Stimulated activated naive CD4-positive, alpha-beta T cell treated with Interleukin-2 at 50 U/mL for 16 hours (primary cell): ENCODE measurements around the gene RAB11FIP4.

ENCODE experiments used
- DNase-seq: peaks from one replicate; lab custom pipeline; 2025; lab: John Stamatoyannopoulos, UW

The RAB11FIP4 gene

DNA sequence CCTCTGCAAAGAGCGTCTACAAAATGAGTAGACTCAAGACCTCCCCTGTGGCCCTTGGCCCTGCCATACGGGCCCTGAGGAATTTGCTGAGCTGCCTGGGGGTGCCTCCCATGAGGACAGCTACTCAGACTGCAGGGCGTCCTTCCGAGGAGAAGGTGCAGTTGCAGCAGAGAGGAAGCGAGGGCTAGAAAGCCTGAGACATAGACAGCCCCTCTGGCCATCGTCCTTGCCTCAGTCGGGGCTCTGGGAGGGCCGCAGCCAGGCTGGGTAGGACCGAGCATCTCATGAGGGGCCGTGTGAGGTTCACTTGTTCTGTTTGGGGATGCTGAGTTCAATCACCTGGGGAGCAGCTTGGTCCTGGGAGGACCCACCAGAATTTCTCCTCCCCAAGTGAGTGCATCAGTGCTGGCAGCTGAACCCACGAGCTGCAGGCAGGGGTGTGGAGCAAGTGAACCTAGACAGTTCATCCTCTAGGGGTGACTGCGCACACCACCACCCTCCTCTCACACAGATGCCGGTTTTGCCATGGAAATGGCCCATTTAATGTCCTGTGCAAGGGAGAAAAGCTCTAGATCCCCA is 20.3 kb downstream of the RAB11FIP4 start:
- no peak for DNase-seq

DNA sequence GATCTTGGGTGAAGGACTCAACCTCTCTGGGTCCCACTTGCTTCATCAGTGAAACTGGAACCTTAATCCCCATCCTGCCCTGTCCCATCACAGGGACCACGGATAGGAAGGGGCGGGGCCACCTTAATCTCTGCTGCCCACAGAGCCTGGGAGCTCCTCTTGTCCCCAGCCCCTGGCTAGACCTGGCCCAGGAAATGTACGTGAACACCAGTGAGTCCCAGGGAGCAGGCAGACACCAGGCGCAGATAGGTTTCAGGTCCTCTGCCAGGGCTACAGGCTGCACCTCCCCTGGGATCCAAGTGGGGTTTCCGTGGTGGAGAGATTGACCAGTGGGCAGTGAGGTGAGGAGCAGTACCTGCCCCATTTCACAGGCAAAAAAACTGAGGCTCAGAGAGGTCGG is 21.0 kb downstream of the RAB11FIP4 start:
- no peak for DNase-seq

DNA sequence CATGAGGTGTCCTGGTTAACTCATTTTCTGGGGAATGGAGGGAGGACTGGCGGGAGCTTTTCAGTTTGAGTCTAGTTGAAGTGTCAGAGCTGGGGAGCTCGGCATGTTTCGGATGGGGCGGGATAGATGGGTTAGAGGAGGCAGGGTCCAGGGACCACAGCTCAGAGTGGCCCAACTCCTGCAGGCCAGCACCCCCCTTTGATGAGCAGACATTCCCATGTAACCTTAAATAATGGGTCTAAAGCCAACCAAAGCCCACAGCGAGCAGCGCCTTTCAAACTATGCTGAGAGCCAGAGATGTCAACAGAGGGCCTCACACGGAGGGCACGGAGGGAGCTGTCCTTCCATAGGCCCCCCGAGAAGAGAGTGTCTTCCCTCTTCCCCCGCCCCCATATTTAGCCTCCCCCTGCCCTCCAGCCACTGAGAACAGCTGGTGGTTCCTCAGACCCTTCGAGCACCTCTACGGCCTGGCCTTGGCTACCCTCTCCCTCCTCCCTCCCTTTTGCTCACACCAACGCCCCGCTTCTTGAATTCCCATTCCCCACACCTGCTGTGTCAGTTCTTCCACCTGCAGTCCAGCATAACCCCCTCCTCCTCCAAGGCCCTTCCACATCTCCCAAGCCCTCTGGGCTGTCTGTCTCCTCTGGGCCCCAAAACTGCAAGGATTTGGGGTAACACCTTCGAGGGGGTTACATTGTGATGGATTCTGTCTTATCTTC is 21.8 kb downstream of the RAB11FIP4 start:
- no peak for DNase-seq

DNA sequence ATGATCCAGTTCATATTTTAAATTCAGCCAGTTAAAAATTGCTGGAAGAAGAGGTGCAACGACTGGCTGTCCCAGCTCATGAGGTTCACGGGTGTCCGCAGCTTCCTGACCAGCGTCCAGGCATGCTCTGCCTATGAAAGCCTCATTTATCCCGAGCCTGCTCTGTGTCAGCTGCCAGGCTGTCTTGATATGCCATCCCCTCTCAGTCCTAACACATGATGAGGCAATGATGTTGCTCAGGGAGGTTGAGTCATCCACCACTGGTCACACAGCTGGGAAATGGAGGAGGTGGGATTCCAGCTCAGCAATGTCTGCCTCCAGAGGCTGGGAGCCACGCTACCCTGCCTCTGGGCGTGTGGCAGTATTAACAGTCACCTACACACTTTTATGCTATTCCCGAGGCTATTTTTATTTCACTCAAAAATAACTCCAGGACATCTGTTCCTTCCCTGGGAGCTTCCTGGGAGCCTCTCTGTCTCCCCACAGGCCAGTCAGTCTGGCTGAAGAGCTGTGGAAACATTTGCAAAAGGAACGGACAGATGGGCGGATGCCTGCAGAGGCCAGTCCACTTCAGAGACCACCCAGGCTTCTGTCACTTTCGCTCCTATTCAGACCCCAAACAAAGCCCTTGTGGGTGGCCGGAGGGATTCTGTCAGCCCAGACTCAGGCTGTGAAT is 22.5 kb downstream of the RAB11FIP4 start:
- no peak for DNase-seq

DNA sequence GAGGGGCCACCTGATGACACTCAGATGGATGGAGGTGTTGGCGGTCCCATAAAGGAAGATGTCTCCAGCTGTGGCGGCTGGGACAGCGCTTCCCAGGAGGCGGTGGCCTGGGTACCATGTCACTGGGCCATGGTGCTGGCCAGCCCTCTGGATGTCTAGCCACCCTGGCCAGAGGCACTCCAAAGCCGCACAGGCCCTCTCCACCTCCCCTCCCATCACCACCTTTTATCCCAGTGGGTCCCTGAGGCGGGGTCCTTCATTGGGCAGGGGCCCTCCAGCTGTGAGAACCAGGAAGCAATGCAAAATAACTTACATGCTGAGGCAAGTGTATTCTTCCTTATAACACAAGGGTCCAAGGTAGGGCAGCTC is 23.1 kb downstream of the RAB11FIP4 start:
- DNase-seq, result no peak

DNA sequence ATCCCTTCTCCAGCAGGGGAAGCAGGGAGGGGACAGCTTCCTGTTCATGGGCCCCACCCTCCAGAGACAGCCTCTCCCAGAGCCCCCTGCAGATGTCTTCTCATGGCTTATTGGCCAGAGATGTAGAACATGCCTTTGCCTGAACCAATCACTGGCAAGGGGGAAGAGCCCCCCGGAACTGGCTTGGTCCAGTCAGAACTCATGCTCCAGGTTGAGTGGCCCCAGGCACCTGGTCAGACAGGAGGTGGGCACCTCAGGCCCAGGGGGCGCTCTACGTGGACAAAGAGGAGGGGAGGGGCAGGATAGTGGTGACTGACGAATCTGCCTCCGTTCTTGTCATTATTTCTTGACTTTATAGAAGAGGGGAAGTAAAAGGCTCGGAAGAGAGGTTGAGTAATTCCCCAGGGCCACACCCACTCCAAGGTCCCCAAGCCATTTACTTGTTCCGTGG is 23.6 kb downstream of the RAB11FIP4 start:
- DNase-seq, result no peak

DNA sequence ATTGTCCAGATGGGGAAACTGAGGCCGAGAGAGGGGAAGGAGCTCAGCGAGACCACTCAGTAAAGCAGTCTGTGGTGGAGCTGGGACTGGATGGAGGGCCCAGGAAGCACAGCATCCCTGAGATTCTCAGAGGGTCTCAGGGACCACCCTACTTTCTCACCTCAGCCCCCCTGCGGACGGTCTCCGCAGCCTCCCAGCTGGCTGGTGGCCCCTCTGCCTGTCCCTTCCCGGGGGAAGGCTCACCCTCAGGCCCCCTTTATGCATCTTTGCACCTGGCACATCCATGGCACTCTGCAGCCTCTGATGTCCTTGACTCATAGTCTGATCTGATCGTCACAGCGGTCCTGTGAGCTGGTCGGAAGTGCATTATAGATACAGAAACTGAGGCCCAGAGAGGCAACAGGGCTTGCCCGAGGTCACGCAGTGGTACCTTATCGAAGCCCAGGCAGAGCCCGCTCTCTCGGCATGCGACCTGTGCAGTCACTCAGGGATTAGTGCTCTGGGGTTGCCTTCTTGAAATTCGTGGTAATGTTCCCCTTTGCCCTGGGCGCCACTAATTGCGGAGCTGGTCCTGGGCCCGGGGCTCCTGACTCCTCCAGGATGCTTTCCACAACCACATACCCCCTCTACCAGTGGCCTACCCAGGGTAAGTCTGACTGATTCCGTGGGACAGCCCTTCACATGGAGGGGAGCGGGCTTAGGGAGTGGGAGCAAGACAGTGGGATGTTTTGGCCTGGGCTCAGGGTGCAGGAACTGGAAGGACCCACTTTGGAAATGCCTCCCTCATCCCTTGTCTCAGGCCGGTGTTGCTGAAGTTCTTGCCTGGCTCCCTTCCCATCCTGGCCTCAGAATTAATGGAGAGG is 24.4 kb downstream of the RAB11FIP4 start:
- no peak for DNase-seq

DNA sequence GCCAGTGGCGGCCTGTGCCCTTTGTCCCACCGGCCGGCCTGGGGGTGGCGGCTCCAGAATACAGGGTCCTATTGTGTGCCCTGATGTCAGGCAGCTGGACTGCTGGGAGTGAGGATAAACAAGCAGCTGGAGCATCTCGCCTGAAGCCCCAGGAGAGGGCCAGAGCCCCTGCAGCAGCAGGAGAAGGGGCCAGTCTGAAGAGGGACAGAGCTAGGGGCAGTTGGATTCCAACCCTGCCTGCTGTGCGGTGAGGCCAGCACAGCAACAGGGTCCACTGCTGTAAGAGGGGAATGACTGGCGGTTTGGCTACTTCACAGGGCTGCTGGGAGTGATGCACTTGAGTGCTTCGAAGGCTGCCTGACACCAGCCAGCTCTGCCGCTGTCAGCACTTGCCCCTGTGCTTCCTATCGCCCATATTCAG is 25.0 kb downstream of the RAB11FIP4 start:
- DNase-seq, result no peak

DNA sequence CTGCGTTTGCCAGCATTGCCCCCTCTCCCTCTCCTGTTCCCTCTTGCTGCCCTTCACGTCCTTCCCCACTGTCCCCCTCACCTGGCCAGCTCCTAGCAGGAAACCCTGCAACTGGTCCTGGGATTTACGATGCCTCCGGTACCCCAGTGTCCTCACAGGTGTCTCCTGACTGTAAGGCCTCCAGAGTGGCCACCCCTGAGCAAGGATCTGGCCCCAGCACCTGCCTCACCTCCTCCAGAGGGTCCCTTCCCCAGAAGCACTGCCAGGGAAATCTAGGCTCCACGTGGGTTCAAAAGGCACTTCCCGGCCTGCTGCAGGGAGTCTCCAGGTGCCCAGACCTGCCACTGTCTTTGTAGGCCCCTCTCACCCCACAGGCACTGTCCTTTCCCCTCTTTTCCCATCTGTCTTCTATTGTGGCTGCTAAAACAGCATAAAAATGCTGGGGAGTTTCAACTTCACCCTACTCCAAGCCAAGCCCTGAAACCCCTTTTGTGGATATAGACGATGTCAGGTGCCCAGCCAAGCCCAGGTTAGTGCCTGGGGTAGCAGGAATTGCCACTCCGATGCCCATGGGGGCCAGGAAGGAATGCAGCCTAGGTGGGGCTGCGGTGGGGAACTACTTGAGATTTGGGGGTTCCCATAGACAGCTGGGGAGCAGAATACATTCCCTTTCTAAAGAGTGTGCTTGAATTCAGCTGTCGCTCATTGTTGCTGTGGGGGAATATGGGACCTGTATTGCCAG is 25.7 kb downstream of the RAB11FIP4 start:
- no peak for DNase-seq

DNA sequence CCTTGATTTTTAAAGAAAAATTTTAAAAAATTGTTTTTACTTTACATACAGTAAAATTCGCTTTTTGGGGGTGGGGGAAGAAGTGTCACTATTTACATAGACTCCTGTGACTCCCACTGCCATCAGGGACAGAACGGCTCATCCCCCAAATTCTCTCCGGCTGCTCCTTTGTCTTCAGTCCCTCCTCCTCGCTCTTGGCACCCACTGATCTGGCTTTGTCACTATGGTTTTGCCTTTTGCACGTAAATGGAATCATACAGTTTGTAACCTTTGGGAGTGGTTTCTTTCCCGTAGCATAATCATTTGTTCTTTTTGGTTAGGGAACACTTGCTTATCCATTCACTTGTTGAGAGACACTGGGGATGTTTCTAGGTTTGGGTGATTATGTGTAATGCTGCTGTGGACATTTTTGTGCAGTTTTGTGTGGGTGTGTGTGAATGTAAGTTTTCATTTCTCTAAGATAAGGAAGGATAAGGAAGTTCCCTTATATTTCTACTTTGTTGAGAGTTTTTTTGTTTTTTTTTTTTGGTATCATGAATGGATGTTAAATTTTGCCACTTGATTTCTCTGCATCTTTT is 27.4 kb downstream of the RAB11FIP4 start:
- no peak for DNase-seq

DNA sequence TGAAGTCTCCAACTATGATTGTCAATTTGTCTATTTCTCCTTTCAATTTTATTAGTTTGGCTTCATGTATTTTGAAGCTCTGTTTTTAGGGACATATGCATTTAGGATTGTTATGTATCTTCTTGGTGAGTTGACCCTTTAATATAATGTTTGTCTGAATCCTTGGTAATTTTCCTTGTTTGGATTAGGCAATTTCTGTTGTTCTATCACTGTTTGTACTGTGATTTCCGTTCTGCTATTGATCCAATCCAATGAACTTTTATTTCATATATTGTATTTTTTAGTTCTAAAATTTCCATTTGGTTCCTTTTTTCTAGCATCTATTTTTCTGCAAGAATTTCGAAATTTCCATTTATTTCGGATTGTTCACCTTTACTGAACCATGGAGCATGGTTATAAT is 31.0 kb downstream of the RAB11FIP4 start:
- no peak for DNase-seq

DNA sequence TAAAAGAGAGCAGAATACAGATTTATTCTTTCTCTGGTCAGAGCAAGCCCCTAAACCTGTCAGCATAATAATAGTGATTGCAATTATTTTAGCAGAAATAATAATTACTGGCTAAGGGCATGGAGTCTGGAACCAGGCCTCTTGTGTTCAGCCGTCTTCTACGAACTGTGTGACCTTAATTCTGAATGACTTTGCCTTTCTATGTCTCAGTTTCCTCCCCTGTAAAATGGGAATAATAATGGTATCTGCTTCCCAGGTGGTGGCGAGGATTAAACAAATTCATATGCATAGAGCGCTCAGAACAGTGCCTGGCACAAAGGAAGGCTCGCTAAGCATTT is 33.4 kb downstream of the RAB11FIP4 start:
- no peak for DNase-seq

DNA sequence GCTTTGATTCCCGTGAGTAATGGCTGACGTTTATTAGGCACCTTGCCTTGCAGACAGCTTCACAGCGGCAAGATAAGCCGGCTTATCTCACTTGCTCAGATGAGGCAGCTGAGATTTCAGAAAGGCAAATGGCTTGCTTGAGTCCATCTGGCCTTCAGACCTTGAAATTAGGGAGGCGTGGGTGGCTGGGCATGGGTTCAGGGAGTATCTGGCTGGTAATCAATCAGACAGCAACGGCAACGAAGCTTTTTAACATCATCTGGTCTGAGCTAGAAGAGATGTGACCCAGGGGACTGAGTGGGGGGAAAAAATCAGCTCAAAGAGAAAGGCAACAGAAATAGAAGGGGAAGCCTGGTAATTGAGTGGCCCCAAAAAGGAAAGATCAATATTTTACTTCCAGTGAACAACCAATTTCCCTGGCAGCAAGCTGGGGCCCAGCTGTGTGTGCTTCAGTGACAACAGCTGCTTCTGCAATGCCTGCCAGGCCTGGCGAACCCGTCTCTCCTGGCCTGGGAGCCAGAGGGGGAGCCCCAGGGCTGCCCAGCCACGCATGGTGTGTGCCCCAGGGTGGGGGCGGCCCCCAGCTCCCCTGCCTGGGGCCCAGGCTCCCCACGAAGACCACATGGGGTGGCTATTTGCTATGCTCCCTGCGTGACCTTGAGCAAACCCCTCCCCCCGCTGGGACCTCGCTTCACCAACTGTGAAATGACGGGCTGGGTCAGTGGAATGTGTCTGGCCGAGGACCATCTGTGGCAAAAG is 34.0 kb downstream of the RAB11FIP4 start:
- no peak for DNase-seq

DNA sequence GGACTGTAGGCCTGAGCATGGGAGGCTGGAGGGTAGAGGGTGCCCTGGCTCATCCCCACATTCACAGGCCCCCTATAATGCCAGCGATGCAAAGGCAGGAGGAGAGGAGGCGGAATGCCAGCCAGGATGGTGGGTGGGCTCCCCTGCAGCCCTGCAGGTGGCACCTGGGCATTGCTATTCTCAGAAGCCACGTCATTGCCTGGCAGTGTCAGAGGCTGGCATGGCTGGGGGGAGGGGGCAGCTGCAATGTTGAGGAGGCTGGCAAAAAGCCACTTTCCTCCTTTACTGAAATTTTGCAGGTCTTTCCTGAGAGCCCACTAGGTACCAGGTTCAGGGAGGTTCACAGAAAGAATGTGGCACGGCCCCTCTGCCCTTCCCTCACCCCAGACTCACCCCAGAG is 36.2 kb downstream of the RAB11FIP4 start:
- DNase-seq, result no peak

DNA sequence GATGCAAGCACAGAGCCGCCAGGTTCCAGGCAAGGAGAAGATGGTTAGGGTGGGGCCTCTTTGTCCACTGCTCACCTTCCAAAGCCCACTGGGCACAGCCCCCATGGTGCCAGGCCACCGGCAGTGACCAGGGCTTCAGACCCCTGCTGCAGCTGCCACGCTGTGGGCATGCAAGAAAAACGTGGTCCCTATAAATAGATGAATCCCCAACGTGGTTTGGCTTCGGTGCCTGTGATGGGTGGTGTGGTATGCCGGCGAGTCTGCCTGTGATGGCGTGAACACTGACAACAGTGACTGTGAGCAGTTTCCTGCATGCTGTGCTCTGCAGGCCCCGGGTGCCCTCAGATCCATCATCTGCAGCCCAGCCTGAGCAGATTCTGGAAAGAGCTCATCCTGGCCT is 36.6 kb downstream of the RAB11FIP4 start:
- DNase-seq, result no peak

DNA sequence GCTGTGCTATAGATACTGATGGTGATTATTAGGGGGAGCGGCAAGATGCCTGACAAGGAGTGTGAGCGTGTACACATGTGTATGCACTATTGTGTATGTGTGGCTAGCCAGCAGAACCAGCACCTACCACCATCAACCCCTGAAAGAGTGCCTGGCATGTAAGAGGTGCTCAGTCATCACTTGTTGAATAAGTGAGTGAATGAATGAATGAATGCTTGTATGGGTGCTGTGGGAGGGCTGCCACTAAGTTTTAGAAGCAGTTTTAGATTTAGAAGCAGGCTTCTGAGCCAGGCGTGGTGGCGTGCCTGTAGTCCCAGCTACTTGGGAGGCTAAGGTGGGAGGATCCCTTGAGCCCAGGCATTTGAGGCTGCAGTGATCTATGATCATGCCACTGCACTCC is 37.0 kb downstream of the RAB11FIP4 start:
- no peak for DNase-seq

DNA sequence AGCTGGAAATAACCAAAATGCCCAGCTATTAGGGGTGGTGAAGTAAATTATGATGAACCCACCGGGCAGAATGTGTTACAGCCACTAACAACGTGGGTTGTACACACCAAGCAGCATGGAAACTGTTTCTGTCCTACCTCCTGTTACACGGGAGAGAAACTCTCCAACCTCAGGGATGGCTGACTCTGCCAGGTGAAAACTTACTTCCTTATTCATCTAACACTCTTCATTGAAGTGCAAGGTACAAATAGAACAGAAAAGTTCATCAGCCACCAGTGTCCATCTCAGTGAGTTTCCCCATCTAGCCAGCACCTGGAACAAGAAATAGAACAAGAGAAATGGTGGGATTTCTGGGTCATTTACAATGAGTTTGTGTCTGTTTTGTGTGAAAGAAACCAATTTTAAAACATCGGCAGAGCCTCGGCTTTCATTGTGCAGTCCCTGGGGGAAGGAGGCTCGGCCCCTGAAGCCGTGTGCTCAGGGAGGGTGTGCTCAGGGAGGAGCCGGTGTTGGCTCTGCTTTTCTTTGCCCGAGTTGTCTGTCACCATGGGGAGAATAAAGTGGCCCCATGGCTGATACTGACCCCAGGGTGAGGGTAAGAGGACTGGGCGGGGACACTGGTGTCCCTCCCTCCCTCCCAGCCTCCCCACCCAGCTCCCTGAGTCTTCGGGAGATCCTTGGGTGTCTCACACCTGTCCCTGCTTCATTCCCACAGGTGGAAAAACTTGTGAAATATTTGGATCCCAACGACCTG is 39.8 kb downstream of the RAB11FIP4 start:
- DNase-seq, result no peak

DNA sequence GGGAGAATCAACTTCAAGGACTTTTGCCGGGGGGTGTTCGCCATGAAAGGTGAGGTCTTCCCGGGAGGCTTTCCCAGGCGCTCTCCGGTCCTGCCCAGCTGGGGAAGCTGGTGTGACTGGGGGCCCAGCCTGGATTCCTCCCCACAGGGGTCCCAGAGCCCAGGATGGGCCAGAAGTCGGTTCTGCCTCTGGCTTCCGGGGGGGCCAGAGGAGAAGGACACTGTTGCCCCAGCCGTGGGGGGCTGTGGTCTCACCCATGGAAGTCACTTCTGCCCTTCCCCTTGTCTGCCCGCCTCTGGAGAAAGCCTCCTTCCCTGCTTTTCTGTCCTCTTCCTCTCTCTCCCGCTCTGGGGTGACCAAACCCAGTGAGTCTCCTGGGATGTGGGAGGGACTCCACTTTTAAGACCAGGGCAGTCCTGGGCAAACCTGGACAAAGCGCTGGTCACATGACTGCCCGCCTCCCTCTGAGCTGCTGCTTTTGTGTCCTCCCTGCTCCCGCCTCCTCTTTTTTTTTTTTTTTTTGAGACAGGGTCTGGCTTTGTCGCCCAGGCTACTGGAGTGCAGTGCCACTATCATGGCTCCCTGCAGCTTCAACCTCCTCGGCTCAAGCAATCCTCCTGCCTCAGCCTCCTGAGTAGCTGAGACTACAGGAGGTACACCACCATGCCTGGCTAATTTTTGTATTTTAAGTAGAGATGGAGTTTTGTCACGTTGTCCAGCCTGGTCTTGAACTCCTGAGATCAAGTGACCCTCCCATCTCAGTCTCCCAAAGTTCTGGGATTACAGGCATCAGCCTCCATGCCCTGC is 40.6 kb downstream of the RAB11FIP4 start:
- DNase-seq, result no peak

DNA sequence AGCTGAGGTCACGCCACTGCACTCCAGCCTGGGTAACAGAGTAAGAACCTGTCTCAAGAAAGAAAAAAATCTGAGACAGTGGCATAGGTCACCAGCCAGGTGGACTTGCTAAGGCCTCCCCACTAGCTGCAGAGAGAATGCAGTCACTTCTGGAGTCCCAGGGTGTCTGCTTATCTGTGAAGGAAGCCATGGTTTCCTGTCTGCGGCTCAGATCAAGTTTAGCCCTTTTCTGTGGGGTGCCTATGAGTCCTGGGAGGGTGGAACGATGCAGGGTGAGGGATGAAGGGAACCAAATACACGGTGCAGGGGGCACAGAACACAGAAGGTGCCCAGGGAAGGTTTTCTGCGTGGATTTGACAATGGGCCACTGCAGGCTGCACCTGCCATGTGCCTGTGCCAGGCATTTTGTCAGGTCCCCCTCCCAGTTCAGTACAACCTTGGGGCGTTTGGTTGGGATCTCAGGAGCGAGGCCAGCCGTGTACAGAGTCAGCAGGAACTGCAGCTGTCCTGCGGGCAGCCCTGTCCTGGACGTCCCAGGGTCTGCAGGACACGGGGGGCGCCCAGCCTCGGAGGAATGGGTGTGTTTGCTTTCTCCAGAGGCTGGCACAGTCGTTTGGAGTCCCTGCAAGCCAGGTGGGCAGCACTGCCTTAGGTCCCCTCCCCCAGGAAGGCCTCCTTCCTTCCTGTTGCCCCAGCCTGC is 41.8 kb downstream of the RAB11FIP4 start:
- DNase-seq, result peak; percentile 1
